Ovary (tissue), 3 donors: ENCODE results near the gene DGUOK.

ENCODE experiments used
- CTCF ChIP-seq, 3 donors: fragments of 450-650 bp in 2 of 3; fragments of 200-600 bp in 1 of 3; IDR thresholded peaks; one replicate each; pipeline versions ENCODE4 v1.5.1 to v1.8.0; 2016 to 2022; ENCODE audit warnings: antibody characterized with exemption in 3 of 3, mild to moderate bottlenecking in 1 of 3
- EP300 ChIP-seq: sonication (generic); formaldehyde crosslinking; IDR thresholded peaks from one replicate; pipeline ENCODE4 v1.6.1; 2017; ENCODE audit warnings: antibody characterized with exemption
- POLR2A ChIP-seq: fragments of 450-650 bp; IDR thresholded peaks from one replicate; pipeline ENCODE4 v1.6.1; 2017; ENCODE audit warnings: antibody characterized with exemption, mild to moderate bottlenecking, moderate library complexity
- donor health status: DM: no; HTN: no; CAD: no.

- TF ChIP-seq CTCF (IDR thresholded peaks at IDR 0.05) (no peak), POLR2A (no peak), EP300 (no peak)
Measured at GRCh38 chr2:73979686-73980085, 53.0 kb downstream of the DGUOK start.
